Hepatic stellate cell (primary cell): ENCODE results near the gene LRRTM4.
"Not testable (repeated sequence)": the region's sequence is repeated elsewhere in the genome, so short reads cannot be mapped to it uniquely, and the experiment has no call there.

Experiments used
- DNase-seq: peaks from one replicate; pipeline ENCODE4 v3.0.0; 2011; ENCODE audit warnings: low spot score

The LRRTM4 gene

GRCh38 chr2:76862901-76863300 lies 659.3 kb downstream of the LRRTM4 start:
- DNase-seq, result no peak

DNA sequence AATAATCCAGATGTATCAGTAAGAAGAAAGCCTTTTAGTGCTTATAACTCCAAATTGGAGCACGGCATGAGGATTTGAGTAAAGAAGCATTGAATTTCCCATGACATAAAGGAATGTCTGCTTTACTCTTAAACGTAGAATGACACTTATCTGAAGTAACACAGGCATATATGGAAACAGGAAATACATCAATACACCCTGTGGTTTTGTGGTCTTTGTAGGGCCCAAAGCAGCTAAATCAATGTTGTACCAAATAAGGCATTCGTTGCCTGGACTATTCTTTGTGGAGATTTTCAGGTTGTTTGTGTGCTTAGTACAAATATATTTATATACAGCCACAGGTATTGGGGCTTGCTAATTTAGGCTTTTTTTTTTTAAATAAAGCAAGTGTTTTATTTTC lies 660.5 kb downstream of the LRRTM4 start:
- DNase-seq, result no peak

DNA sequence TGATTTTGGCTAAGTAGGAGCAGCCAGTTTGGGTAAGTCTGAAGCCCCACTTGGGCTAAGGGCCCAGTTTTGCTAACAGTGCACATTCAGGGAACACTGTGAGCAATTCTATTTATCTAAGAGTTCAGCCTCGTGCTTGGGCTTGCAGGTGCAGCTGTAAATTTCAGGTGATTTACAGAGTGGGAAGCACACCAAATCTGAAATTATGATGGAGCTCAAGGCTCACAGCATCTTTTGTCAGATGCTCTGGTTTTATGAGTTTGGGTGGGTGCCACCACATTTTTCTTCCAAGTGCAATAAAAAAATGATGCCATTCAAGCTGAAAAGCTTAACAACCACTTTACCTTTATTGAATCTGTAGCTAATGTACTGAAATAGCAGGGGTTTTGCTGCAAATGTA lies 671.2 kb downstream of the LRRTM4 start:
- DNase-seq, result no peak

GRCh38 chr2:76849086-76849485 lies 673.1 kb downstream of the LRRTM4 start:
- no peak for DNase-seq

- DNase-seq, result no peak
Observed at GRCh38 chr2:76839826-76840225, 682.4 kb downstream of the LRRTM4 start.

DNA sequence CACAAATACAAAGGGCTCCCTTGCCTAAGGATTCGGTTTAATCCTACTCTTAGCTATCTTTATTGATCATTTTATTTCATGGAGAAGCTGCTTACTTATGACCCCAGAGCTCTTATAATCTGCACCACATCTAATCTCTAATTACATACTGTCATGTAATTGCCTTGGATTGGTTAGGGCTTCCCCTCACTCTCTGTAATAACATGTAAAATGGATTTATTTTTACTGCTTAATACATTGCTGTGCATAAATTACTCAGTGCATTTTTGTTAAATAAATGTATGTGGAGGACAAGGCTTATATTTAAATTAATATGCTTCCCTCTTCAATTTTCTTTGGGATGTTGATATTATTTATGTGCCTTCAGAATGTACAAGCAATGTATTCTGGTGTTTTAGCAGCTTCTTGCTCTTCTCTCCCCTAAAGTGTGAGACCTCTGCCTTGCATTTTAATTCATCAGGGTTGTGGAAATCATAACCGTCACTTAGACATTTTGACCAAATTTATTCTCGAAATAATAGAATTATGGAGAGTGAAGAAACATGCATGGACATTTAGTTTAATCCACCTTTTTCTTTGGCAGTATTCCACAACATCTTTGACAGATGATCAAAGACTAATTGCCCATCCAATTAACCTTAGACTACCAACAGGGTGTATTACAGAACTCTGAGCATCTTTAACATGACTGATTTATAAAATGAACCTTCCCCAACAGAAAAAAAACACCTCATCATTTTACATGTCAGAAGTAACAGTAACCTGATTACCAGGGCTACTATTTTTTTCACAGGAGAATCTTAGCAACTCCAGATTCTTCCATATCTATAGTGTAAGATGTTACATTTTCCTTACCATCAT lies 692.6 kb downstream of the LRRTM4 start:
- no peak for DNase-seq

DNA sequence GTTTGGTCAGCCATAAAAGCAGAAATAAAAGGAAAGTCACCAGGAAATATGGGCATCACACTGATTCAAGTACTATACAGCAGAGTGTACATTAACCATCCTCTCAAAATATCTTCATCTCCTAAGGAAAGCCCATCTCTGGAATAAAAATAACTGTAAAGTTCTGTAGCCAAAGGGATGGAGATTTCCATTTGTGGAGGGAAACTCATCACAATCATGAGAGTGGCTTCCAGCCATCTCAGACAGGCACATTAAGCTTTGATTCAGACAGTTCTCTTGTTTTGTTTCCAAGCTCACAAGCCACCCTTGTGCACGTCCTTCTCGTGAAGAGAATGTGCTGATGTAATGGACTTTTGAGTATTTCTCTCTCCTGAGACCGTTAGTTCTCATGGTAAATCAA lies 695.5 kb downstream of the LRRTM4 start:
- no peak for DNase-seq

DNA sequence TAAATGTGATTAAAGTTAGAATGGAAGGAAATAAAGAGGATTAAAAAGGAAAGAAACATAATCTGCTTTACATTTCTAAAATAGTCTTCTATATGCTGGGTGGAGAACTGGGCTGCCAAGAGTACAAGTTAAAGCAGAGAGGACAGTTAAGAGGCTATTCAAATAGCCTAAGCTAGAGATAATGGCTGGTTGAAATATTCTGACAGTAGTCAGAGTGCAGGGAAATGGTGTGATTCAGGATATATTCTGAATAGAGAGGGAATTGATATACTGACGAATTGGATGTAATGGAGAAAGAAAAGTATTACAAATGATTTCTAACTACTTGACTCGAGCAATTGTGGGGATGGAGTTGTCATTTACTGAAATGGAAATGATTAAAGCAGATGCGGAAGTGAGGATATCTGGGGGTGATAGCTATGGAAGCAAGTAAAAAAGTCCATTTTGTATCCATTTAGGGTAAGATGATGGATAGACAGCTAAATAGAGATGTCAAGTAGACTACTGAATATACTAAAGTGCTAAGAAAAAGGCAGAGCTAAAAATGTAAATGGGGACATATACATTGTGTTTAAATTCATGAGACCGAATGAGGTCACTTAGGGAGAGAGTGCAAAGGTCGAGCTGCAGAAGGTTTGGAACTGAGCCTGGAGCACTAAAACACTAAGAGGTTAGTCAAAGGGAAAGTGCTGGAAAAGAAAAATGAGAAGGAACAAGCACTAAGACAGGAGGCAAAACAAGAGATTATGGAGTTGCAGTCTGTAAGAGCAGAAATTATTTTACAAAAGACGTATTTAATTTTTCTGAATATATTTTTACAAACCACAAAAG lies 696.8 kb downstream of the LRRTM4 start:
- DNase-seq, result no peak

- no peak for DNase-seq
Observed at GRCh38 chr2:76821731-76822130, 700.4 kb downstream of the LRRTM4 start.

DNA sequence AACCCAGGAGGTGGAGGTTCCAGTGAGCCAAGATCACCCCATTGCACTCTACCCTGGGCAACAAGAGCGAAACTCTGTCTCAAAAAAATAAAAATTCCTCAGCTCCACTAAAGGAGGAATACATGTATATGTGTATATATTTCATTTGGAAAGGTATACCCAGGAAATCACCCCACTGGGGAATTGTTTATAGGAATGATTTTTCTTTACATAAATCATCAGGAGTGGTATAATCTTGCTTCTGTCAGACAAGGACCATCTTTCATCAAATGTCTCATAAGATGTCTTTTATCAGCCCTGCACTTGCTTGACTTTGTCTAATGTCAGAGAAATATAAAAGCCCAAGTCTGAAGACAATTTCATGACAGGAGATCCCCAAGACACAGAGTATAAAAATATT lies 709.1 kb downstream of the LRRTM4 start:
- DNase-seq, result no peak

DNA sequence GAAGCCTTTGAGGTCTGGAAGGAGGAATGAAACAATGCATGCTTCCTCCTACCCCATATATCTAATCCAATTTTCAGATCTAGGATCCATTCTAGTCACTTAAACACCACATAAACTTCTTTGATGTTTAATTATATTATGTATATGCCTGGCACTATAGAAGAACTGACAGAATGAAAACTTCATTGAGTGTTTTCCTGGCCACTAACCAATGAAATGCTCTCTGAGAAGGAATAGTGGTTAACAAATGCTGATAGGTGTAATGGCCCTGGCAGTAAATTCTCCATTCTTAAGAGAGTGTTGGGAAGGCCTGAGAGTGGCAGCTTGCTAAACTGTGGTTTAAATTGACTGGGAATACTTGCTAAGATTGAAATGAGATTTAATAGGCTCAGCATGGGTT lies 710.0 kb downstream of the LRRTM4 start:
- no peak for DNase-seq

DNA sequence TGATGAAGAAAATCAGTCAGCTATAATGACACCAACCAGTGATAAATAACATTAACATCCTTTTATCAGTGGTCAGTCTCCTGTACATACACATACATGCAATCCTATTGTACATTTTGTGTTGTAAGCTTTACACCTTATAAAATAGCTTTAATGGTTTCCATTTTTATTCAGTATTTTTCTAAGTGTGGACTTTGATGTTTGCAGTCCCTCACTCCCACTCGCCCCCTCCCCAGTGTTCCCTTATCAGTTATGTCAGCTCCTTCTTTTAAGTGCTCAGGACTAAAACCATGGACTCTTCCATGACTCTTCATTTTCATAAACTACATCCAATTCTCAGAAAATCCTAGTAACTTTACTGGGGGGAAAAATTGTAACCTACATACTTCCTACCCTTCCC lies 713.0 kb downstream of the LRRTM4 start:
- no peak for DNase-seq

DNA sequence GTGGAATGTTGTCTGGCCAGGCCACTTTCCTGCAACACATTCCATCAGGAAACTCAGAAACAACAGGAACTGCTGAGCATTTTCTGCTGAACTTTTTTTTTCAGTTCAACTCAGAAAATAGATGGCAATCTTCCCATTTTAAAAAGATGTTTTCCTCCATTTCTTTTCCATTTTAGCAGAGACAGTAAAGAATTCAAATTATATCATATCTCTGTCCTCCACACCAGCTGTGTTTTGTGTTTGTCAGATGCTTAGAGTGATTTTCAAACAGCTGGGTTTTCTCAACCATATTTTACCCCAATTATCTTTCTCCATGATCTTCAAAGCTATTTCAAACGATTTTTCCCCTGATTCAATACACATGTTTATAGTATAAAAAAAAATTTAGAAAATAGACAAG lies 713.4 kb downstream of the LRRTM4 start:
- DNase-seq, result no peak

GRCh38 chr2:76793647-76794334 lies 728.4 kb downstream of the LRRTM4 start:
- no peak for DNase-seq

GRCh38 chr2:76781313-76781712 lies 740.9 kb downstream of the LRRTM4 start:
- not testable (repeated sequence) for DNase-seq

- DNase-seq, result no peak
Observed at GRCh38 chr2:76763276-76763675, 758.9 kb downstream of the LRRTM4 start.

DNA sequence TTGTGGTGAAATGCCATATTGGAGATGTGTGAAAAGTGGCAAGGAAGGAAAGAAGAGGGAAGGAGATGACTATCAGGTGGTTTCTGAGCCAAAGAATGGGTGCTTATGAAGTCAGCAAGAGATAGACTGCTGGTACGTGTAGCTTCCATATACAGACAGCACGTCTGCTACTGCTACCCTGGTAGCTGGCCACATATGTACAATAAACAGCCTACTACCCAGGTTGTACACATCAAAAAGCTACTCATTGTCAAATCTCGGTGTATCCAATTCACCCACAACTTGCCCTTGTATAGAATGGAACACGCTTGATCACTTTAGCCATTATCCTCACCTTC lies 761.8 kb downstream of the LRRTM4 start:
- DNase-seq, result no peak

DNA sequence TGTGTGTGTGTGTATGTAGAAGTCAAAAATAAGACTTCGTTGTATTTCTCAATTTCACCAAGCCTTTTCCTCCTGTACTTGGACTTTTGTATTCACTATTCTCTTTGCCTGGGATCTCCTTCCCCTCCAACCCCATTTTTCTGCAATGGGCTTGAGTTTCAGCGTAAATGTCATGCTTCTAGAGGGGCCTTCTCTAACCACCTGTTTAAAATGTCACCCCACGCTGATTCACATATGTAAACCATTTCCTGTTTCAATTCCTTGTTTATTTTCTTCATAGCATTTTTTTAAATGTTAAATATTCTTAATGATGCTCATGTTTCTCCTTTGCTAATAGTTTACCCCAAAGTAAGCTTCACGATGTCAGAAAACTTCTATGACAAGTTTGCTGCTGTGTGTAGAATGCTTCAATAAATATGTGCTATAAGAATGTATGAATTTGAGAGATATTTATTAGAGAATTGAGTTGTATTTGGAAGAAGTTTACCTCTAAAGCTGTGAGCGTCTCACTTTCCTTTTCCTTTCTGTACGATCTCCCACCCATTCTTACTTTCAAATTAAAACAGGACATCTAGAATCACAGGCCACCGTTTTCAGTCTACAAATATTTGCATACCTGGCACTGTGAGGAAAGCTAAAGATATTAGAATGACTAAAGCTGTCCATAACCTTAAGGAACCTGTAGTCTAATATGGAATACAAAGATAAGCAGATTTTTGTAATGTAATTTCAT lies 762.4 kb downstream of the LRRTM4 start:
- no peak for DNase-seq

GRCh38 chr2:76752506-76752905 lies 769.7 kb downstream of the LRRTM4 start:
- no peak for DNase-seq

GRCh38 chr2:76749858-76750257 lies 772.3 kb downstream of the LRRTM4 start:
- no peak for DNase-seq

GRCh38 chr2:76748581-76749296 lies 773.4 kb downstream of the LRRTM4 start:
- DNase-seq, result no peak
